ENCODE data around the gene MGA.
A peak's percentile ranks its signal among the peaks of the same experiment; 100 is the strongest.

The MGA gene

DNA sequence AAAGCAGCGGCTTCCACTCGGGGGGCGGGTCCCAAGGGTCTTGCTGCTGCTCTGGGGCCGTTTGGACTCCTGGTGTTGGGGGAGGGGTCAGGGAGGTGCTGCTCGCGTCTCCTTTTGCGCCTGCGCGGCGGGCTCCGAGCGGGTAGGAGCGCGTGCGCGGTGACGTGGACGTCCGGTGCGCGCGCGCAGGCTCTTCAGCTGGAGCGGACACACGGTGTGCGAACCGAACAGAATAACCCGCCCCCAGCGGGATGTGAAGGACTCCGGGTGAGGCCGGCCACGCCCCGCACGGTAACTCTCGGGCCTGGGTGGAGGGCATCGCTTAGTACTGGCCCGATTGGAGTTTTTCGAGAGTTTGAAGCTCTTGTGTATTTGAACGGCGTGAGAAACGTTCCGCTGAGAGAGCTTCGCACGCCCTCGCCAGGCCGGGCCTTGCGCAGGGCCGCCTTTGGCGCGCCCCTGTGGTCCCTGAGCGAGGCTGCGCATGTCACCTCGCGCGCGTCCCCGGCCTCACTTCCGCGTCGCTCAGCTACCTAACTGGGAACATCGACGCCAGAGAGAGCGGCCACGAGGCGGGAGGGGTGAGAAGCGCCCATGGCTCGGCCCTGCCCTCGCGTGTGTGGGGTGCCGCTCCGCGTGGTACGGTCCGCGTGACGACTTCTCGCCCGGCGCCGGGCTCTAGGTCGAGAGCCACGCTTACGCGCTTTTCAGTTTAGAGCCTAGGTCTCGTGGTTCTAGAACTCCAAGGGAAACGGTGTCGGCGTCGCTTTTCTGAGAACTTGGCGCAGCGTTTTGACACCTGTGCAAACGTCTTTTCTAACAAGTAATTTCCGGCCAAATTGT is at the start of gene MGA:
Gene MGA (plus strand): TSS at position 171 of the 843 bp plus-strand sequence.
- DNase-seq: peak; percentile 95

- DNase-seq: peak; percentile 30
Measured at GRCh38 chr15:41620536-41621199, 39.5 kb upstream of the MGA start.

DNA sequence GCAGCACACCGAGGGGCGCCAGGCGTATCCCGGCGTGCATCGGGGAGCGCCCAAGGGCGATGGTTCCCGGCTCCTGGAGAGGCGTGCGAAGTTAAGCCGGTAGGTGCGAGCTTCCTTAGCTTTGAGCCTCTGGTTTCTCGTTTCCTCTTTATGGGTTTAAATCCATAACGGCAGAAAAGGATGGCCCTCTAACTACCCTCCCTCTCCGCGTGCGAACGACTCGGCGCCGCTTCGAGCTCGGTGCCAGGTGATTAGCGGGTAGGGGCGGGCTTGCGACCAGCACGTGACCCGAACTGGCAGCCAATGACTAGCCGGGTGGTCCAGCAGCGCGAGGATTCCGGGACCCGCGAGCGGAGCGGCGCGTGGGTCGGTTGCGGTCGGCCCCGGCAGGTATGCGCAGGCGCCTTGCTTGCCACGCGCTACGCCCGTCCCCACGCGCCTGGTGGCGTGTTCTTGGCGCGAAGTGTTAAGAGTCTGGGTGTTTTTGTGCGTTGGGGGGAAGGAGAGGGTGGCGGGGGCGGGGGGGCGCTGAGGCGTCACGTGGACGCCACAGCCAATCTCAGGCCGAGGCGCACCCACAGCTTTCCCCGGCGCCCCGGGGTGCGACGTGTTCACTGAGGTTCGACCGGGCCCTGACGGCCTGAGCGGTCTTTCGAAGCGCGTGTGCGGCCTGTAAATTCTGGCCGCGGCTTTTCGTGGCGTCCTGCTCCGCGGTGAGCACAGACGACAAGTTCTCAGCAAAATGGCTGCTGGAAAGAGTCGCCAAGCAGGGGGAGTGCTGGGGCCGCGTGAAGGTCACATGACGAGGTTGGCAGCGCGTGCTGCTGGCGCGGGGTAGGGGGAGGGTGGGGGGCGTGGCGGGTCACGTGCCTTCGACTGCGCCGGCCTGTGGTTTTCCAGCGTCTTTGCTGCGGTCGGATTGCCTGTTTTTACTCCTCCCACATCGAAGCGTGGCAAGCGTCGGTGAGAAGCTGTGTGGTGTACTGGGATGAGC is 38.7 kb upstream of the MGA start:
- DNase-seq: peak; percentile 89

DNA sequence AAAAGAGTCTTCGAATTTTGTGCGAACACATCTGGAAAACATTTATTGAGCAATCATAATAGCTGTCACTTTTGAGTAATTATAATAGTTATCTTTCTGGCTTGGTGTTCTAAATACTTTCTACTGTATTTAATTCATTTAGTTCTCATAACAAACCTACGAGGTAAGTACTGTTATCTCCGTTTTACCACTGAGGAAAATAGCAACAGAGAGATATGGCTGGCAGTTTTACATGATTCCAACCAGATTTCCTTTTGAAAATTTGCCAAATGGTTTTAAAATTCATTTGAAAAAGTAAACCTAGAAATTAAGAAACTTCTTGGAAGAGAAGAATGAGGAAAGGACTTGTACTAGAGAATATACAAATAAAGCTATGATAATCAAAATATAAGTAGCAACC is 37.3 kb upstream of the MGA start:
- no peak for DNase-seq

- no peak for DNase-seq
Measured at GRCh38 chr15:41627203-41627602, 33.0 kb upstream of the MGA start.

DNA sequence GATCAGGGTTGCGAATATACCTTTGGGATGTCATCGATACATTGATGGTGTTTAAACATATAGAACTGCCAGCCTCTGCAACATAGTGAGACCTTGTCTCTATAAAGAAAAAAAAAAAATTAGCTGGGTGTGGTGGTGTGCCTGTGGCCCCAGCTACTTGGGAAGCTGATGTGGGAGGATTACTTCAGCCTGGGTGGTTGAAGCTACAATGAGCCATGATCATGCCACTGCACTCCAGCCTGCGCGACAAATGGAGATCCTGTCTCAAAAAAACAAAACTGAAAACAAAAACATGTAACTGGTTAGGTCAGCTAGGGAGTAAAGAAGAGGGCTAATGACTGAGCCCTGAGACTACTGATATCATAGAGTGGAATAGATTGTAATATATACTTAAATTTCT is 30.7 kb upstream of the MGA start:
- DNase-seq: no peak

- no peak for DNase-seq
Measured at GRCh38 chr15:41629883-41630282, 30.3 kb upstream of the MGA start.

- DNase-seq: no peak
Measured at GRCh38 chr15:41630616-41631217, 29.5 kb upstream of the MGA start.

DNA sequence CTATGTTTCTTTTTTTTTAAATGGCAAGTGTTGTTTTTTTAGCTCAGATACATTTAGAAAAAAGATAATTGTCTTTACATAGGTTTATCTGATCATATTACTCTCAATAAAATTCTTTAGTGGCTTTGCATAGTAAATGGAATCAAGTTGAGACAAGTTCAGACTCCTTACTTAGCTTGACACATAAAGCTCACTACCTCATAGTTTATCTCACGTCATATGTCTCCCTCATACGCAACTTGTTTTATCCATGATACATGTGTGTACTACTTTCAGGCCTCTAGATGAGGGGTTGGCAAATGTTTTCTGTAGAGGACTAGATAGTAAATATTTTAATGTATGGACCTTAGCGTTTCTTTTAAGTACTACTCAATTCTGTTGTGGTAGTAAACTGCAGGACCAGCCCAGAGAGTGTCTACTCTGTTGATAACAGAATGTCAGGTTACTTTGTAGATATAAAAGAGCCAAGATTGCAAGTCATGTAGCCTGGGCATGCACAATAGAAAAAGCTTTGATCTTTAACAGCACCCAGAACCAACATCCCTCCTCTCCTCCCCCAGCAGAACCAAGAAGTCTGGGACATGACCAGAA is 28.2 kb upstream of the MGA start:
- DNase-seq: no peak

DNA sequence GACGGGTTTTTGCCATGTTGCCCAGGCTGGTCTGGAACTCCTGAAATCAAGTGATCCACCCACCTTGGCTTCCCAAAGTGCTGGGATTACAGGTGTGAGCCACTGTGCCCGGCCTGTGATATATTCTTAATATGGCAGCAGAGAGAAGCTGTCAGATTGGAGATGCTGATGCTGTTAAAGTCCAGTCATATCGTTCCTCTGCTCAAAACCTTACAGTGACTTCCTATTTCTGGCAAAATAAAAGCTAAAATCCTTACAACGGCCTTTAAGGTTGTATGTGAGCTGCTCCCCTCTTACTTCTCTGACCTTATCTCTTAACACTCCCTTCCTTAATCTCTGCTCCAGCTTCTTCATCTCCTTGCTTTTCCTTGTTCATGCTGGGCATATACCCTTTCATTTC is 26.6 kb upstream of the MGA start:
- DNase-seq: no peak

- DNase-seq: no peak
Measured at GRCh38 chr15:41634072-41634626, 26.1 kb upstream of the MGA start.

DNA sequence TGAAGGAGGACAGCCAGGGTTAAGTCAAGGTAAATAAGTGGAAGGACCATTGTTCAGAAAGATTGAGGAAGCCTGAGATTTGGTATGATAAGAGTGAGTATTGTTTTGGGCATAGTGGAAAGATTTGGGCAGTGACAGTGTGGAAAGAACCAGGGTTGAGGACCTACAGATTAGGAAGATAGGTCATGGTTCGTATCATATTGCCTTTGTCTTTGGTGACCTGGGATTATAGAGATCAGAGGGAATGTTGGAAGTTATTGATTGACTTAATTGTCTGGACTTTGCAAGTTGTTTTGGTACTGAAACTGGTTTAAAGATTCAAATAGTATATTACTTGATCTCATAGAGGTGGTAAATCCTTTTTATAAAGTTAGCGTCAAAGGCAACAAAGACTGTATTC is 23.1 kb upstream of the MGA start:
- DNase-seq: no peak

- DNase-seq: no peak
Measured at GRCh38 chr15:41640985-41641384, 19.2 kb upstream of the MGA start.

GRCh38 chr15:41647262-41647661 is 12.9 kb upstream of the MGA start:
- DNase-seq: no peak

DNA sequence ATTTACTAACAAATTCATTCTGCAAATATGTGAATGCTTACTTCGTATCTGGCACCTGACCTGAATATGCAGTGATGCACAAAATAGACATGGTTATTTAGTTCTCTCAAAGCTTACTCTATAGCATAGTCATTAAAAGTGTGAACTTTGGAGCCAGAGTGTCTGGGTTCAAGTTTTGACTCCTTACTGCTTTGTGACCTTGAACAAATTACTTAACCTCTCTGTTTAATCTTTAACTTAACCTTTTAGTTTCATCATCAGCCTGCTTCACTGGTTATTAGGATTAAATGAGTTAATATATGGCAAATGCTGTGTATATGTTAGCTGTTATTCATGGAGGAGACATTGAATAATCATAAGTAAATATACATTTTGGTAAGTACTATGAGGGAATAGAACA is 12.1 kb upstream of the MGA start:
- DNase-seq: no peak

- DNase-seq: no peak
Measured at GRCh38 chr15:41648770-41649169, 11.4 kb upstream of the MGA start.

DNA sequence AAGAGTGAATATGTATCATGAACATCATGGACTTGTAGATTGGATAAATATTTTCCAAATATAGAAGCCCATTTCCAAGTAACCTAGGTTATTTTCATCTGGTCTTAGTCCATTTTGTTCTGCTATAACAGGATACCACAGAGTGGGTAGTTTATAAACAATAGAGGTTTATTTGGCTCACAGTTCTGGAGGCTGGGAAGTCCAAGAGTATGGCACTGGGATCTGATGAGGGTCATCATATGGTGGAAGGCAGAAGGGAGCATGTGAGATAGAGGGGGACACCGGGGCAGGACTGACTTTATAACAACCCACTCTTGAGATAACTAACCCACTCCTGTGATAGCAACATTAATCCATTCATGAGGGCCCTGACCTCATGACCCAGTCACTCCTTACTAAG is 9.4 kb upstream of the MGA start:
- DNase-seq: no peak

GRCh38 chr15:41651373-41651772 is 8.8 kb upstream of the MGA start:
- no peak for DNase-seq

GRCh38 chr15:41653760-41654159 is 6.4 kb upstream of the MGA start:
- DNase-seq: no peak

DNA sequence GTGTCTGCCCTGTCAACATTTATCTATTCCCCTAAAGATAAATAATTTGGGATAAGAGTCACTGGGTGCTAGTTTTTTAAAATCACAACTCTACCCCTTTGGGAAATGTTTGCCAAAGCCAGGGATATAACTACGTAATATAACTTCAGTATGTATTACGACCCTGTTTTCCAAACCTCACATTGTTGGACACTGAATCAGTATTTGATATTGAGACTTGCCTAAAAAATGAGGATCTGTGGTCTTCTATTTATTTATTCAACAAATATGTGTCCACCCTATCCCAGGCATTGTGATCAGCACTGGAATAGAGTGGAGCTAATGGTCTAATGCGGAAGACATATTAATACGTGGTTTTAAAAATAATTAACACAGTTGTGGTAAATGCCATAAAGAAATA is 4.5 kb upstream of the MGA start:
- DNase-seq: no peak

- no peak for DNase-seq
Measured at GRCh38 chr15:41656188-41656587, 4.0 kb upstream of the MGA start.

- no peak for DNase-seq
Measured at GRCh38 chr15:41658689-41659088, 1.5 kb upstream of the MGA start.
